ENCODE results near the gene NEAT1. TPM values are rescaled to one million over a fixed set of nuclear protein-coding genes. Genes with fewer than 3 reads are reported as not detected.
A peak's percentile ranks its signal among the peaks of the same experiment; 100 is the strongest.

Gene NEAT1
- total RNA-seq, 1 experiment from 2014 or later: 2.6 TPM

- DNase-seq (ENCODE audit: low read depth): no peak
Measured at GRCh38 chr11:65389294-65389980, 33.2 kb upstream of the NEAT1 start.

- DNase-seq (ENCODE audit: low read depth): peak; percentile 50
Measured at GRCh38 chr11:65390099-65390941, 32.3 kb upstream of the NEAT1 start.

GRCh38 chr11:65390996-65391395 lies 31.6 kb upstream of the NEAT1 start:
- DNase-seq (ENCODE audit: low read depth): peak; percentile 35

- DNase-seq (ENCODE audit: low read depth): no peak
Measured at GRCh38 chr11:65392186-65392829, 30.3 kb upstream of the NEAT1 start.

GRCh38 chr11:65392899-65393298 lies 29.7 kb upstream of the NEAT1 start:
- DNase-seq (ENCODE audit: low read depth): no peak

- DNase-seq (ENCODE audit: low read depth): no peak
Measured at GRCh38 chr11:65393513-65394079, 29.0 kb upstream of the NEAT1 start.

GRCh38 chr11:65394125-65394536 lies 28.5 kb upstream of the NEAT1 start:
- DNase-seq (ENCODE audit: low read depth): no peak

GRCh38 chr11:65395961-65396530 lies 26.6 kb upstream of the NEAT1 start:
- DNase-seq (ENCODE audit: low read depth): no peak

GRCh38 chr11:65396769-65397745 lies 25.5 kb upstream of the NEAT1 start:
- no peak for DNase-seq (ENCODE audit: low read depth)

- no peak for DNase-seq (ENCODE audit: low read depth)
Measured at GRCh38 chr11:65398362-65398910, 24.2 kb upstream of the NEAT1 start.

- no peak for DNase-seq (ENCODE audit: low read depth)
Measured at GRCh38 chr11:65399249-65399648, 23.3 kb upstream of the NEAT1 start.

- DNase-seq (ENCODE audit: low read depth): no peak
Measured at GRCh38 chr11:65399845-65400244, 22.8 kb upstream of the NEAT1 start.

GRCh38 chr11:65400307-65401072 lies 22.1 kb upstream of the NEAT1 start:
- DNase-seq (ENCODE audit: low read depth): no peak

GRCh38 chr11:65401073-65401802 lies 21.4 kb upstream of the NEAT1 start:
- no peak for DNase-seq (ENCODE audit: low read depth)

- no peak for DNase-seq (ENCODE audit: low read depth)
Measured at GRCh38 chr11:65401803-65402248, 20.8 kb upstream of the NEAT1 start.

GRCh38 chr11:65402790-65403189 lies 19.8 kb upstream of the NEAT1 start:
- DNase-seq (ENCODE audit: low read depth): no peak

- no peak for DNase-seq (ENCODE audit: low read depth)
Measured at GRCh38 chr11:65403607-65404121, 18.9 kb upstream of the NEAT1 start.

- DNase-seq (ENCODE audit: low read depth): no peak
Measured at GRCh38 chr11:65404210-65404609, 18.4 kb upstream of the NEAT1 start.
